ENCODE results near the gene PXDN.
"Not testable (repeated sequence)": the region's sequence is repeated elsewhere in the genome, so short reads cannot be mapped to it uniquely, and the experiment has no call there.

PXDN gene

GRCh38 chr2:1774929-1775328, 30.6 kb upstream of the PXDN start:
- DNase-seq (ENCODE audit: low read depth in 2 of 2, low spot score in 1 of 2) = no peak

GRCh38 chr2:1773883-1774282, 29.6 kb upstream of the PXDN start:
- no peak for DNase-seq (ENCODE audit: low read depth in 2 of 2, low spot score in 1 of 2)

- DNase-seq (ENCODE audit: low read depth in 2 of 2, low spot score in 1 of 2) = no peak
These were observed 28.4 kb upstream of the PXDN start for GRCh38 chr2:1772471-1773267.

- DNase-seq (ENCODE audit: low read depth in 2 of 2, low spot score in 1 of 2) = no peak
These were observed 27.4 kb upstream of the PXDN start for GRCh38 chr2:1771626-1772280.

GRCh38 chr2:1770566-1771380, 26.5 kb upstream of the PXDN start:
- DNase-seq (ENCODE audit: low read depth in 2 of 2, low spot score in 1 of 2) = no peak

GRCh38 chr2:1769703-1770422, 25.5 kb upstream of the PXDN start:
- peak; percentile 19 to 28 for DNase-seq (ENCODE audit: low read depth in 2 of 2, low spot score in 1 of 2)

- DNase-seq (ENCODE audit: low read depth in 2 of 2, low spot score in 1 of 2) = no peak
These were observed 23.8 kb upstream of the PXDN start for GRCh38 chr2:1767939-1768691.

- no peak for DNase-seq (ENCODE audit: low read depth in 2 of 2, low spot score in 1 of 2)
These were observed 22.8 kb upstream of the PXDN start for GRCh38 chr2:1766851-1767811.

GRCh38 chr2:1766425-1766824, 22.1 kb upstream of the PXDN start:
- DNase-seq (ENCODE audit: low read depth in 2 of 2, low spot score in 1 of 2) = no peak

GRCh38 chr2:1765201-1765600, 20.9 kb upstream of the PXDN start:
- DNase-seq (ENCODE audit: low read depth in 2 of 2, low spot score in 1 of 2) = not testable (repeated sequence)

- DNase-seq (ENCODE audit: low read depth in 2 of 2, low spot score in 1 of 2) = no peak
These were observed 15.3 kb upstream of the PXDN start for GRCh38 chr2:1759611-1759930.

- no peak for DNase-seq (ENCODE audit: low read depth in 2 of 2, low spot score in 1 of 2)
These were observed 14.7 kb upstream of the PXDN start for GRCh38 chr2:1758774-1759610.

GRCh38 chr2:1758171-1758570, 13.9 kb upstream of the PXDN start:
- DNase-seq (ENCODE audit: low read depth in 2 of 2, low spot score in 1 of 2) = no peak

GRCh38 chr2:1757567-1757966, 13.3 kb upstream of the PXDN start:
- DNase-seq (ENCODE audit: low read depth in 2 of 2, low spot score in 1 of 2) = no peak

GRCh38 chr2:1757146-1757545, 12.8 kb upstream of the PXDN start:
- not testable (repeated sequence) for DNase-seq (ENCODE audit: low read depth in 2 of 2, low spot score in 1 of 2)

- no peak for DNase-seq (ENCODE audit: low read depth in 2 of 2, low spot score in 1 of 2)
These were observed 12.1 kb upstream of the PXDN start for GRCh38 chr2:1756456-1756855.

GRCh38 chr2:1755436-1756191, 11.3 kb upstream of the PXDN start:
- no peak for DNase-seq (ENCODE audit: low read depth in 2 of 2, low spot score in 1 of 2)

Data from stimulated activated CD8-positive, alpha-beta memory T cell treated with anti-CD3 and anti-CD28 coated beads, Interleukin-4, amount 100 ng/mL, for 1 hour (primary cell).